Ovary (tissue), 9 donors: ENCODE results near the gene TRPM2. TPM values are rescaled to one million over a fixed set of nuclear protein-coding genes. Genes with fewer than 3 reads are reported as not detected.

ENCODE experiments used
- DNase-seq, 5 donors: peaks; one replicate each; pipeline ENCODE4 v3.0.0-alpha.2; 2019 to 2020
- H3K27ac ChIP-seq, 2 donors: fragments of 200-600 bp; one replicate each; pipeline versions ENCODE4 v1.5.1 to v1.8.0; 2019 to 2022
- H3K27me3 ChIP-seq: fragments of 200-600 bp; one replicate; pipeline ENCODE4 v1.8.0; 2022
- H3K36me3 ChIP-seq: fragments of 200-600 bp; sonication (generic); one replicate; pipeline ENCODE4 v1.5.1; 2019
- H3K4me1 ChIP-seq: one replicate; pipeline ENCODE4 v1.8.1; 2013; ENCODE audit warnings: mild to moderate bottlenecking, moderate library complexity; ENCODE audit not compliant: insufficient read depth
- H3K4me3 ChIP-seq: fragments of 200-600 bp; sonication (generic); one replicate; pipeline ENCODE4 v1.5.1; 2017
- H3K9me3 ChIP-seq, 2 donors: fragments of 200-600 bp in 1 of 2; sonication (generic) in 1 of 2; one replicate each; pipeline versions ENCODE4 v1.5.1 to v1.8.1; 2013 to 2019; ENCODE audit warnings: mild to moderate bottlenecking in 1 of 2, moderate library complexity in 1 of 2
- CTCF ChIP-seq, 3 donors: fragments of 450-650 bp in 2 of 3; fragments of 200-600 bp in 1 of 3; IDR thresholded peaks; one replicate each; pipeline versions ENCODE4 v1.5.1 to v1.8.0; 2016 to 2022; ENCODE audit warnings: antibody characterized with exemption in 3 of 3, mild to moderate bottlenecking in 1 of 3
- EP300 ChIP-seq: sonication (generic); formaldehyde crosslinking; IDR thresholded peaks from one replicate; pipeline ENCODE4 v1.6.1; 2017; ENCODE audit warnings: antibody characterized with exemption
- POLR2A ChIP-seq: fragments of 450-650 bp; IDR thresholded peaks from one replicate; pipeline ENCODE4 v1.6.1; 2017; ENCODE audit warnings: antibody characterized with exemption, mild to moderate bottlenecking, moderate library complexity
- WGBS, 3 donors: extraction: QIAGEN DNeasy Blood & Tissue Kit in 1 of 3; methylation state at CpG; one replicate each; pipeline versions ENCODE4 v1.1.5 to v1.1.7; 2013 to 2017; 5-methylcytosine and 5-hydroxymethylcytosine counted together
- intact Hi-C, 4 donors: fragments of 100-400 bp; cut with DNase I; formaldehyde crosslinking; loops; one replicate each; pipeline versions ENCODE4 v1.11.0 to v1.15.1; 2022 to 2023
- polyA plus RNA-seq, 2 donors: library from polyadenylated mRNA; stranded (reverse); fragments of 200-250 nt in 1 of 2; fragments of 350-450 nt in 1 of 2; fragmentation: Illumina TruSeq in 1 of 2; extraction: RNeasy Lipid Tissue Mini Kit (QIAGEN cat#74804) in 1 of 2; gene quantifications; one replicate each; pipeline ENCODE4 v1.2.3, GENCODE V29; 2013 to 2014
- total RNA-seq, 7 donors: library from RNA; depleted of rRNA in 2 of 7; stranded (reverse); fragments of >200 nt in 2 of 7; fragmentation: NEBNext Ultra II Directional in 3 of 7; extraction: Animal tissue kit (Norgen Biotek cat#: 25700) in 3 of 7; gene quantifications; one replicate each; pipeline versions ENCODE4 v1.1.0 to v1.2.4, GENCODE V29; 2016 to 2023
- donor health status: DM: no; HTN: no; CAD: no; lungs with moderate emphysema.
- donor health status: DM: no; HTN: no; CAD: no.
- donor health status: Bipolar disorder and iron deficiency.
- donor health status: DM: yes; HTN: yes; CAD: no.
- donor health status: DM: no; HTN: no; CAD: no.
- donor health status: DM: yes; HTN: yes; CAD: no.

Gene TRPM2
- total and polyA plus RNA-seq, 9 donors = 0.48 to 7.0 (median 1.8) TPM

- Histone ChIP-seq H3K36me3 (no peaks in the 10 kb centered on the region), H3K27ac (no peak overlapping the region), H3K4me1 (no peaks in the 10 kb centered on the region), H3K9me3 (no peaks in the 10 kb centered on the region), H3K27me3 (no peaks in the 10 kb centered on the region), H3K4me3 (no peak overlapping the region)
- no peak for TF ChIP-seq POLR2A
- TF ChIP-seq CTCF (IDR thresholded peaks at IDR 0.05) = no peak
- no peak for TF ChIP-seq EP300
- intact Hi-C loops = no loop called here
- 89 to 93% (median 91%) methylated on average over 31 to 37 of the region's 37 CpGs for WGBS, 3 donors
- DNase-seq = no peak
These were observed 29.1 kb upstream of the TRPM2 start for GRCh38 chr21:44324106-44324853.

- no peak overlapping the region for H3K4me3 ChIP-seq
- no peak for DNase-seq
- H3K27ac ChIP-seq = no peak overlapping the region
- intact Hi-C loops = no loop called here
- no peaks in the 10 kb centered on the region for H3K36me3 ChIP-seq
- H3K27me3 ChIP-seq = no peaks in the 10 kb centered on the region
- WGBS, 3 donors = 92 to 93% (median 92%) methylated on average over 10 to 11 of the region's 11 CpGs
- H3K4me1 ChIP-seq = no peaks in the 10 kb centered on the region
- no peaks in the 10 kb centered on the region for H3K9me3 ChIP-seq
- no peak for TF ChIP-seq CTCF (IDR thresholded peaks at IDR 0.05)
- TF ChIP-seq POLR2A = no peak
- TF ChIP-seq EP300 = no peak
These were observed 28.6 kb upstream of the TRPM2 start for GRCh38 chr21:44324854-44325107.

- DNase-seq = no peak
- H3K4me1 ChIP-seq = no peaks in the 10 kb centered on the region
- no peak overlapping the region for H3K27ac ChIP-seq
- no peak overlapping the region for H3K4me3 ChIP-seq
- WGBS, 3 donors = 81 to 92% (median 84%) methylated on average over 33 to 44 of the region's 44 CpGs
- no peaks in the 10 kb centered on the region for H3K27me3 ChIP-seq
- H3K36me3 ChIP-seq = no peaks in the 10 kb centered on the region
- TF ChIP-seq POLR2A (no peak), CTCF (IDR thresholded peaks at IDR 0.05) (no peak), EP300 (no peak)
- H3K9me3 ChIP-seq = no peaks in the 10 kb centered on the region
- intact Hi-C loops = no loop called here
These were observed 27.8 kb upstream of the TRPM2 start for GRCh38 chr21:44325386-44326271.

GRCh38 chr21:44326272-44326647 lies 27.2 kb upstream of the TRPM2 start:
- Histone ChIP-seq H3K36me3 (no peaks in the 10 kb centered on the region), H3K27ac (no peak overlapping the region), H3K9me3 (no peaks in the 10 kb centered on the region), H3K4me3 (no peak overlapping the region), H3K27me3 (no peaks in the 10 kb centered on the region), H3K4me1 (no peaks in the 10 kb centered on the region)
- WGBS, 3 donors = 85 to 91% (median 90%) methylated on average over 13 of the region's 13 CpGs
- TF ChIP-seq POLR2A (no peak), CTCF (IDR thresholded peaks at IDR 0.05) (no peak), EP300 (no peak)
- intact Hi-C loops = no loop called here
- DNase-seq = no peak
